HCT116 (cell line): ENCODE results near the gene SRPK2. TPM values are rescaled to one million over a fixed set of nuclear protein-coding genes. Genes with fewer than 3 reads are reported as not detected.

Source experiments
- ATAC-seq: fragments of 200-7000 bp; cut with Tn5 transposase; 2 replicates; pipeline ENCODE4 v1.9.1; 2020; ENCODE audit warnings: mild to moderate bottlenecking, moderate library complexity
- BruUV-seq: library from RNA; stranded (reverse); fragments of 400-500 nt; replicated peaks from 2 replicates; lab custom pipeline; 2021; lab: Mats Ljungman, UMichigan
- CTCF ChIA-PET: fragments of 300-600 bp; sonication (Branson Sonifier 250); formaldehyde crosslinking; loops from one replicate; lab custom pipeline; 2021; ENCODE audit warnings: antibody characterized with exemption; lab: Charles Lee
- POLR2A ChIA-PET: fragments of 300-600, 350-600 bp; sonication (Branson Sonifier 250); formaldehyde crosslinking; loops from one replicate; lab custom pipeline; 2021; ENCODE audit warnings: antibody characterized with exemption; lab: Charles Lee
- RAD21 ChIA-PET, 2 experiments: fragments of 300-600 bp; sonication (Branson Sonifier 250); formaldehyde crosslinking; loops; one replicate each; lab custom pipeline; 2023; ENCODE audit warnings: low total read pairs in 2 of 2; ENCODE audit not compliant: uncharacterized antibody in 2 of 2, unreplicated experiment in 2 of 2, low non-redundant PET in 1 of 2; lab: Charles Lee
- DNase-seq: peaks from one replicate; pipeline ENCODE4 v3.0.0-alpha.2; 2010; ENCODE audit warnings: low read depth, low spot score
- H2AFZ ChIP-seq: fragments of 200-600 bp; shearing (Covaris generic), sonication (generic); 2 replicates; pipeline ENCODE4 v1.6.1; 2017; ENCODE audit warnings: low read depth, mixed run types, mixed read lengths, antibody characterized with exemption, low read length; ENCODE audit not compliant: poor library complexity, severe bottlenecking
- H3K27ac ChIP-seq: 2 replicates; pipeline ENCODE4 v1.5.1; 2012; ENCODE audit warnings: low read depth, low read length
- H3K27me3 ChIP-seq: fragments of 200-600 bp; sonication (generic); 2 replicates; pipeline ENCODE4 v1.6.1; 2016; ENCODE audit warnings: mixed run types, low read length, mixed read lengths; ENCODE audit not compliant: insufficient read depth
- H3K36me3 ChIP-seq, 2 experiments: fragments of 200-500 bp in 1 of 2; fragments of 200-600 bp in 1 of 2; sonication (Bioruptor generic) in 1 of 2; sonication (generic) in 1 of 2; 2 replicates each; pipeline versions ENCODE4 v1.5.1 to v1.6.1; 2014 to 2016; ENCODE audit warnings: low read length in 2 of 2, inconsistent platforms in 1 of 2, mixed read lengths in 1 of 2, mixed run types in 1 of 2; ENCODE audit not compliant: insufficient read depth in 2 of 2, control insufficient read depth in 1 of 2
- H3K4me1 ChIP-seq, 2 experiments: fragments of 200-600 bp in 1 of 2; sonication (generic) in 1 of 2; 2 replicates each; pipeline versions ENCODE4 v1.5.1 to v1.6.1; 2012 to 2017; ENCODE audit warnings: low read length in 2 of 2, inconsistent platforms in 1 of 2, mild to moderate bottlenecking in 1 of 2, mixed read lengths in 1 of 2, mixed run types in 1 of 2, moderate library complexity in 1 of 2; ENCODE audit not compliant: insufficient read depth in 2 of 2, control insufficient read depth in 1 of 2
- H3K4me2 ChIP-seq: fragments of 200-600 bp; sonication (generic); 2 replicates; pipeline ENCODE4 v1.6.1; 2017; ENCODE audit warnings: mixed run types, low read length, mixed read lengths
- H3K4me3 ChIP-seq, 2 experiments: fragments of 200-600 bp in 1 of 2; sonication (generic) in 1 of 2; replicated peaks in 1 of 2; 2 replicates each; pipeline ENCODE4 v1.5.1; 2011 to 2016; ENCODE audit warnings: low read length in 2 of 2, control low read depth in 1 of 2, low read depth in 1 of 2, mild to moderate bottlenecking in 1 of 2, mixed read lengths in 1 of 2, mixed run types in 1 of 2
- H3K79me2 ChIP-seq: fragments of 200-600 bp; sonication (generic); 2 replicates; pipeline ENCODE4 v1.6.1; 2017; ENCODE audit warnings: mild to moderate bottlenecking, mixed run types, low read length, moderate library complexity, mixed read lengths; ENCODE audit not compliant: insufficient read depth
- H3K9ac ChIP-seq: fragments of 200-600 bp; sonication (generic); 2 replicates; pipeline ENCODE4 v1.6.1; 2016; ENCODE audit warnings: low read length, mixed read lengths
- H3K9me2 ChIP-seq: fragments of 200-600 bp; sonication (generic), shearing (Covaris generic); 2 replicates; pipeline ENCODE4 v1.6.1; 2017; ENCODE audit warnings: mixed run types, mild to moderate bottlenecking, moderate library complexity; ENCODE audit not compliant: insufficient read depth
- H3K9me3 ChIP-seq, 2 experiments: fragments of 200-500 bp in 1 of 2; fragments of 200-600 bp in 1 of 2; sonication (Bioruptor generic) in 1 of 2; sonication (generic) in 1 of 2; 2 replicates each; pipeline ENCODE4 v1.6.1; 2014 to 2017; ENCODE audit warnings: low read length in 2 of 2, mixed read lengths in 2 of 2, inconsistent platforms in 1 of 2, low read depth in 1 of 2, mild to moderate bottlenecking in 1 of 2, mixed run types in 1 of 2, moderate library complexity in 1 of 2; ENCODE audit not compliant: control insufficient read depth in 1 of 2, insufficient read depth in 1 of 2
- H4K20me1 ChIP-seq: fragments of 200-600 bp; sonication (generic), shearing (Covaris generic); 2 replicates; pipeline ENCODE4 v1.6.1; 2017; ENCODE audit warnings: mixed run types, mild to moderate bottlenecking, moderate library complexity; ENCODE audit not compliant: insufficient read depth
- CBX3 ChIP-seq: IDR thresholded peaks from 2 replicates; pipeline ENCODE4 v1.6.1; 2012; ENCODE audit warnings: low read depth
- CEBPB ChIP-seq: IDR thresholded peaks from 2 replicates; pipeline ENCODE4 v1.6.1; 2012; ENCODE audit warnings: low read depth
- EZH2 ChIP-seq: fragments of 200-600 bp; sonication (generic); IDR thresholded peaks from 2 replicates; pipeline ENCODE4 v1.6.1; 2017; ENCODE audit warnings: antibody characterized with exemption, mixed run types
- EZH2phosphoT487 ChIP-seq: fragments of 200-600 bp; IDR thresholded peaks from 2 replicates; pipeline ENCODE4 v1.6.1; 2018; ENCODE audit warnings: antibody characterized with exemption, borderline replicate concordance
- FOSL1 ChIP-seq: IDR thresholded peaks from 2 replicates; pipeline ENCODE4 v1.6.1; 2012; ENCODE audit warnings: low read depth
- JUND ChIP-seq: IDR thresholded peaks from 2 replicates; pipeline ENCODE4 v1.6.1; 2012
- POLR2AphosphoS5 ChIP-seq: IDR thresholded peaks from 2 replicates; pipeline ENCODE4 v1.6.1; 2011; ENCODE audit warnings: mild to moderate bottlenecking, low read depth, low read length, moderate library complexity
- SIN3A ChIP-seq: IDR thresholded peaks from 2 replicates; pipeline ENCODE4 v1.6.1; 2012; ENCODE audit warnings: low read depth
- SP1 ChIP-seq: IDR thresholded peaks from 2 replicates; pipeline ENCODE4 v1.6.1; 2012; ENCODE audit warnings: low read depth
- YY1 ChIP-seq: IDR thresholded peaks from 2 replicates; pipeline ENCODE4 v1.6.1; 2011; ENCODE audit warnings: low read length, low read depth, moderate library complexity, mild to moderate bottlenecking; ENCODE audit not compliant: insufficient replicate concordance; ENCODE audit errors: extremely low read depth
- ZNF274 ChIP-seq: fragments of 200-500 bp; sonication (Bioruptor generic); IDR thresholded peaks from 2 replicates; pipeline ENCODE4 v1.6.1; 2014; ENCODE audit warnings: mild to moderate bottlenecking, low read depth, low read length, inconsistent platforms
- intact Hi-C: fragments of 100-400 bp; cut with micrococcal nuclease; formaldehyde crosslinking; loops from 2 replicates; pipeline ENCODE4 v1.10.0; 2022
- total RNA-seq: library from RNA; stranded (reverse); gene quantifications from one replicate; pipeline ENCODE4 v1.2.1, GENCODE V29; 2021; ENCODE audit not compliant: unreplicated experiment
- TF ChIP-seq, protein P1 (sequence below): IDR thresholded peaks from 2 replicates; pipeline ENCODE4 v1.6.1; 2012
- TF ChIP-seq, protein P2 (sequence below), 3 experiments: fragments of 200-600 bp in 1 of 3; sonication (generic) in 1 of 3; IDR thresholded peaks in 2 of 3; conservative IDR thresholded peaks in 1 of 3; 2 replicates each; pipeline ENCODE4 v1.5.1; 2012 to 2017; ENCODE audit warnings: low read depth in 2 of 3, low read length in 2 of 3, antibody characterized with exemption in 1 of 3, borderline replicate concordance in 1 of 3, control low read depth in 1 of 3, mild to moderate bottlenecking in 1 of 3, mixed read lengths in 1 of 3, mixed run types in 1 of 3, moderate library complexity in 1 of 3; ENCODE audit not compliant: insufficient read depth in 1 of 3
- TF ChIP-seq, protein P3 (sequence below): IDR thresholded peaks from 2 replicates; pipeline ENCODE4 v1.6.1; 2012; ENCODE audit warnings: low read depth
- TF ChIP-seq, protein P4 (sequence below): IDR thresholded peaks from 2 replicates; pipeline ENCODE4 v1.6.1; 2012

Gene SRPK2
- total RNA-seq, 1 experiment from 2014 or later, result 37.4 TPM

DNA sequence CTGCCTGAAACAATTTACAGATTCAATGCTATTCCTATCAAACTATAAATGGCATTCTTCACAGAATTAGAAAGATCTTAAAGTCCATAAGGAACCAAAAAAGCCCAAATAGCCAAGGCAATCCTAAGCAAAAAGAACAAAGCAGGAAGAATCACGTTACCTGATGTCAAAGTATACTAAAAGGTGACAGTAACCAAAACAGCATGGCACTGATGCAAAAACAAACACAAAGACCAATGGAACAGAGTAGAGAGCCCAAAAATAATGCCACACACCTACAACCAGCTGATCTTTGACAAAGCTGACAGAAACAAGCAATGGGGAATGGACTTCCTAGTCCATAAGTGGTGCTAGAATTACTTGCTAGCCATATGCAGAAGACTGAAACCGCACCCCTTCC is 208.7 kb downstream of the SRPK2 start:
- no peaks in the 10 kb centered on the region for H3K27me3 ChIP-seq
- CTCF ChIA-PET, result no interaction called here
- H3K4me2 ChIP-seq, result no peak overlapping the region
- H3K9me3 ChIP-seq, result peaks cover 0 to 4% of the 10 kb centered on the region in 2 experiments; a peak in 1 of 4 replicates
- POLR2A ChIA-PET, result no interaction called here
- RAD21 ChIA-PET, result no interaction called here
- no peak overlapping the region for H3K4me3 ChIP-seq
- H3K9ac ChIP-seq, result no peak overlapping the region
- no peaks in the 10 kb centered on the region for H3K36me3 ChIP-seq
- no TSS peak for BruUV-seq
- no peaks in the 10 kb centered on the region for H3K9me2 ChIP-seq
- H3K27ac ChIP-seq, result no peak overlapping the region
- no peaks in the 10 kb centered on the region for H4K20me1 ChIP-seq
- H2AFZ ChIP-seq, result no peak overlapping the region
- H3K79me2 ChIP-seq, result no peaks in the 10 kb centered on the region
- ATAC-seq, result no peak
- TF ChIP-seq, protein P1, sequence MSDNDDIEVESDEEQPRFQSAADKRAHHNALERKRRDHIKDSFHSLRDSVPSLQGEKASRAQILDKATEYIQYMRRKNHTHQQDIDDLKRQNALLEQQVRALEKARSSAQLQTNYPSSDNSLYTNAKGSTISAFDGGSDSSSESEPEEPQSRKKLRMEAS, result no peak
- TF ChIP-seq, protein P2, sequence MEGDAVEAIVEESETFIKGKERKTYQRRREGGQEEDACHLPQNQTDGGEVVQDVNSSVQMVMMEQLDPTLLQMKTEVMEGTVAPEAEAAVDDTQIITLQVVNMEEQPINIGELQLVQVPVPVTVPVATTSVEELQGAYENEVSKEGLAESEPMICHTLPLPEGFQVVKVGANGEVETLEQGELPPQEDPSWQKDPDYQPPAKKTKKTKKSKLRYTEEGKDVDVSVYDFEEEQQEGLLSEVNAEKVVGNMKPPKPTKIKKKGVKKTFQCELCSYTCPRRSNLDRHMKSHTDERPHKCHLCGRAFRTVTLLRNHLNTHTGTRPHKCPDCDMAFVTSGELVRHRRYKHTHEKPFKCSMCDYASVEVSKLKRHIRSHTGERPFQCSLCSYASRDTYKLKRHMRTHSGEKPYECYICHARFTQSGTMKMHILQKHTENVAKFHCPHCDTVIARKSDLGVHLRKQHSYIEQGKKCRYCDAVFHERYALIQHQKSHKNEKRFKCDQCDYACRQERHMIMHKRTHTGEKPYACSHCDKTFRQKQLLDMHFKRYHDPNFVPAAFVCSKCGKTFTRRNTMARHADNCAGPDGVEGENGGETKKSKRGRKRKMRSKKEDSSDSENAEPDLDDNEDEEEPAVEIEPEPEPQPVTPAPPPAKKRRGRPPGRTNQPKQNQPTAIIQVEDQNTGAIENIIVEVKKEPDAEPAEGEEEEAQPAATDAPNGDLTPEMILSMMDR (IDR thresholded peaks at IDR 0.05 in 2 of 3, conservative IDR thresholded peaks at IDR 0.05 in 1 of 3; ENCODE audit: borderline replicate concordance in 1 of 3, insufficient read depth in 1 of 3, low read depth in 2 of 3, low read length in 2 of 3), result no peak
- TF ChIP-seq CEBPB (no peak), SP1 (no peak), EZH2phosphoT487 (no peak), EZH2 (no peak), POLR2AphosphoS5 (no peak), CBX3 (no peak), SIN3A (no peak), FOSL1 (no peak), ZNF274 (no peak), YY1 (no peak), JUND (no peak)
- TF ChIP-seq, protein P3, sequence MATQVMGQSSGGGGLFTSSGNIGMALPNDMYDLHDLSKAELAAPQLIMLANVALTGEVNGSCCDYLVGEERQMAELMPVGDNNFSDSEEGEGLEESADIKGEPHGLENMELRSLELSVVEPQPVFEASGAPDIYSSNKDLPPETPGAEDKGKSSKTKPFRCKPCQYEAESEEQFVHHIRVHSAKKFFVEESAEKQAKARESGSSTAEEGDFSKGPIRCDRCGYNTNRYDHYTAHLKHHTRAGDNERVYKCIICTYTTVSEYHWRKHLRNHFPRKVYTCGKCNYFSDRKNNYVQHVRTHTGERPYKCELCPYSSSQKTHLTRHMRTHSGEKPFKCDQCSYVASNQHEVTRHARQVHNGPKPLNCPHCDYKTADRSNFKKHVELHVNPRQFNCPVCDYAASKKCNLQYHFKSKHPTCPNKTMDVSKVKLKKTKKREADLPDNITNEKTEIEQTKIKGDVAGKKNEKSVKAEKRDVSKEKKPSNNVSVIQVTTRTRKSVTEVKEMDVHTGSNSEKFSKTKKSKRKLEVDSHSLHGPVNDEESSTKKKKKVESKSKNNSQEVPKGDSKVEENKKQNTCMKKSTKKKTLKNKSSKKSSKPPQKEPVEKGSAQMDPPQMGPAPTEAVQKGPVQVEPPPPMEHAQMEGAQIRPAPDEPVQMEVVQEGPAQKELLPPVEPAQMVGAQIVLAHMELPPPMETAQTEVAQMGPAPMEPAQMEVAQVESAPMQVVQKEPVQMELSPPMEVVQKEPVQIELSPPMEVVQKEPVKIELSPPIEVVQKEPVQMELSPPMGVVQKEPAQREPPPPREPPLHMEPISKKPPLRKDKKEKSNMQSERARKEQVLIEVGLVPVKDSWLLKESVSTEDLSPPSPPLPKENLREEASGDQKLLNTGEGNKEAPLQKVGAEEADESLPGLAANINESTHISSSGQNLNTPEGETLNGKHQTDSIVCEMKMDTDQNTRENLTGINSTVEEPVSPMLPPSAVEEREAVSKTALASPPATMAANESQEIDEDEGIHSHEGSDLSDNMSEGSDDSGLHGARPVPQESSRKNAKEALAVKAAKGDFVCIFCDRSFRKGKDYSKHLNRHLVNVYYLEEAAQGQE, result no peak
- TF ChIP-seq, protein P4, sequence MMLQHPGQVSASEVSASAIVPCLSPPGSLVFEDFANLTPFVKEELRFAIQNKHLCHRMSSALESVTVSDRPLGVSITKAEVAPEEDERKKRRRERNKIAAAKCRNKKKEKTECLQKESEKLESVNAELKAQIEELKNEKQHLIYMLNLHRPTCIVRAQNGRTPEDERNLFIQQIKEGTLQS, result no peak
- TF ChIP-seq, all 23 proteins: peak for 0
- no peak for DNase-seq
- H3K4me1 ChIP-seq, result no peaks in the 10 kb centered on the region
- intact Hi-C loops, result no loop called here
